Activated CD4-positive, alpha-beta T cell treated with anti-CD3 and anti-CD28 coated beads, Interleukin-2, amount 10 ng/mL, durations not matched to agents 24 days and 14 days (primary cell): Measurements from ENCODE around the gene TIRAP. TPM values are rescaled to one million over a fixed set of nuclear protein-coding genes. Genes with fewer than 3 reads are reported as not detected.
"Not testable (repeated sequence)": the region's sequence is repeated elsewhere in the genome, so short reads cannot be mapped to it uniquely, and the experiment has no call there.

ENCODE experiments used
- DNase-seq: peaks from one replicate; pipeline ENCODE4 v3.0.0; 2022
- H3K27ac Mint-ChIP-seq: one replicate; pipeline ENCODE4 v1.8.0; 2022; ENCODE audit warnings: mild to moderate bottlenecking, mixed read lengths
- H3K27me3 Mint-ChIP-seq: one replicate; pipeline ENCODE4 v1.8.0; 2022; ENCODE audit warnings: mixed read lengths
- H3K36me3 Mint-ChIP-seq: one replicate; pipeline ENCODE4 v1.8.0; 2022; ENCODE audit warnings: low read depth, mild to moderate bottlenecking, mixed read lengths
- H3K4me1 Mint-ChIP-seq: one replicate; pipeline ENCODE4 v1.8.0; 2021; ENCODE audit warnings: mixed read lengths
- H3K4me3 Mint-ChIP-seq: one replicate; pipeline ENCODE4 v1.8.0; 2022; ENCODE audit warnings: mild to moderate bottlenecking, moderate library complexity, mixed read lengths
- H3K9me3 Mint-ChIP-seq: one replicate; pipeline ENCODE4 v1.8.0; 2021; ENCODE audit warnings: mixed read lengths
- intact Hi-C: fragments of 100-400 bp; cut with micrococcal nuclease; formaldehyde crosslinking; loops from one replicate; pipeline ENCODE4 v1.15.1; 2023
- total RNA-seq: library from RNA; stranded (reverse); gene quantifications from 2 replicates; pipeline ENCODE4 v1.2.3, GENCODE V29; 2022

The TIRAP gene
- total RNA-seq, 1 donor from 2014 or later: 12.0 TPM

DNA sequence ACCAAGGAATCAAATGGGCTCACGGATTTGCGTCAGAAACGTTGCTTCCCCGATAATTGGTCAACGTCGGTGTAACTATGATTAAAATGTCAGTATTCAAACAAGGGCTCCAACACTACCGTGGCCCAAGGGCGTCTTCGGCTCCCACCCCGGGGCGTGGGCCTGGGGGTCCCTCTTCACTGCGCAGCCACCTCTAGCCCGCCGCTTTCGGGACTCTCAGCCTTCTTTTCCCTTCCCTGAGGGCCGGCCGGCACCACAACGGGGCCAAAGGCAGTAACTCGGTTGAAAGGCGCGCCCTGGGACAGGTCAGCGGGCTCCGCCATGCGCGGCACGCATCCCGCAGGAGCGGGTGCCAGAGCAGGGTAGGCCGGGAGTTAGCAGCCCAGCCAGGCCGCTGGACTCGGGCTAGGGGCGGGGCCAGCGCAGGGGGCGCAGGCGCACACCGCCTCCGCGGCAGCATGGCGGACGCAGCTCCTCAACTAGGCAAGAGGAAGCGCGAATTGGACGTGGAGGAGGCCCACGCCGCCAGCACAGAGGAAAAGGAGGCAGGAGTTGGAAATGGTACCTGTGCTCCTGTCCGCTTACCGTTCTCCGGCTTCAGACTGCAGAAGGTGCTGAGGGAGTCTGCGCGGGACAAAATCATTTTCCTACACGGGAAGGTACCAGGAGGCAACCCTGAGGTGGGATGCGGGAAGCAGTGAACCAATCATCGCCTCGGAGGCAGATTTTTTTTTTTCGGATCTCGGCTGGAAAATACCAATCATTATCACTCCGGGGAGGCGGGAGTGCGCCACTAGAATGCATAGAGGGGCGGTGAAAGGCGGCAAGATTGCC is 20.9 kb downstream of the TIRAP start, which contains the start of gene DCPS:
Gene DCPS (plus strand): TSS at position 438 of the 834 bp plus-strand sequence. CDS start 21 bp downstream, at position 459.
- Mint-ChIP-seq H3K27ac (peak within 1 kb of the TSS; percentile 97), H3K27me3 (no peaks in the 10 kb centered on the region), H3K9me3 (no peaks in the 10 kb centered on the region), H3K36me3 (peaks cover 26% of the 10 kb centered on the region), H3K4me1 (peaks cover 19% of the 10 kb centered on the region), H3K4me3 (peak within 1 kb of the TSS; percentile 91)
- peak; percentile 97 for DNase-seq
- intact Hi-C loops: loop anchor here (1.0 kb wide), 5 partner anchors 21 to 712 kb away; partner anchors contain the start of genes FAM118B, FOXRED1, RPUSD4 and STT3A

DNA sequence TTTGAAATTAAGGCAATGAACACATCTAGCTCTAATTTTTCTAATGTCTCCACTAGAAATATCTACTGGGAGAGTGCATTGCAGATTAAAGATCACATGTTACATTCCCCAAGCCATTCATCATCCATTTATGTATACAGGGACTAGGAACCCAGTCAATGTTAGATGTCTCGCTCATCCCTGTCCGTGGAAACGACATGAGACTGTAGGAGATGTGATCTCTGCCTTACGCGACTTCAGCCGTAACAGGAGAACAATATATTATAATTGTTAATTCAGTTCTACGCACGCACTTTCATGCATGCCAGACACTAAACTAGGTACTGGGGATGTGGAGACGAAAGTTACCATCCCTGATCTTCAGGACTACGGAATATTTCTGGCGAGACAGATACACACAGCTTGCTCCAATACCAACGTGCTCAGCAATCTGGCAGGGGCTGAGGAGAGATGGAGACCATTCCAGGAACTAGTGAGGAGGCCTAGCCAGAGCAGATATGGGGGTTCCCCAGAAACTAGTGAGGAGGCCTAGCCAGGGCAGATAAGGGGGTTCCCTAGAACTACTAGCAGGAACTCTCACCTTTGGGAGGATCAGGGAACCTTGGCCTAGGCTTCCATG is 21.7 kb downstream of the TIRAP start:
- H3K9me3 Mint-ChIP-seq: no peaks in the 10 kb centered on the region
- H3K27ac Mint-ChIP-seq: peak overlapping the region; percentile 97
- peaks cover 19% of the 10 kb centered on the region for H3K4me1 Mint-ChIP-seq
- peak overlapping the region; percentile 91 for H3K4me3 Mint-ChIP-seq
- intact Hi-C loops: loop anchor here (1.0 kb wide), 5 partner anchors 21 to 712 kb away; partner anchors contain the start of genes FAM118B, FOXRED1, RPUSD4 and STT3A
- peaks cover 24% of the 10 kb centered on the region for H3K36me3 Mint-ChIP-seq
- no peaks in the 10 kb centered on the region for H3K27me3 Mint-ChIP-seq
- no peak for DNase-seq

DNA sequence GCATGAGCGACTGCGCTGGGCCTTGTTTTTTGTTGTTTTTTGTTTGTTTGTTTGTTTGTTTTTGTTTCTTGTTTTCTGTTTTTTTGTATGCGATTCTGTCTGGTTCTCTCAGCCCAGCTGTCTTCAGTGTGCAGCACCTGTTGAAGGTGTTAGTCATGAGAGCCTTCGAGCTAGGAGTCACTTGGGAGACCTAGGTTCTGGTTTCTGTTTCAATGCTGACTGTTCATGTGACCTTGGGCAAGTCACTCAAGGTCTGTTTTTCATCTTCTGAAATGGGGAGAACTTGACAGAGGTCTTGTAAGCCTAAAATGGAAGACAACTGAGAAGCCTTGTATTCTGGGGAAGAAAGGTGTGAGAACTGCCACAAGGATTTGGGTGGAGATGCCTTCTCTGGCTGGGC is 22.8 kb downstream of the TIRAP start:
- Mint-ChIP-seq H3K36me3 (peaks cover 29% of the 10 kb centered on the region), H3K9me3 (no peaks in the 10 kb centered on the region), H3K27ac (peak overlapping the region; percentile 70), H3K4me1 (peaks cover 22% of the 10 kb centered on the region), H3K4me3 (peak overlapping the region; percentile 76), H3K27me3 (no peaks in the 10 kb centered on the region)
- intact Hi-C loops: no loop called here
- peak; percentile 77 for DNase-seq

DNA sequence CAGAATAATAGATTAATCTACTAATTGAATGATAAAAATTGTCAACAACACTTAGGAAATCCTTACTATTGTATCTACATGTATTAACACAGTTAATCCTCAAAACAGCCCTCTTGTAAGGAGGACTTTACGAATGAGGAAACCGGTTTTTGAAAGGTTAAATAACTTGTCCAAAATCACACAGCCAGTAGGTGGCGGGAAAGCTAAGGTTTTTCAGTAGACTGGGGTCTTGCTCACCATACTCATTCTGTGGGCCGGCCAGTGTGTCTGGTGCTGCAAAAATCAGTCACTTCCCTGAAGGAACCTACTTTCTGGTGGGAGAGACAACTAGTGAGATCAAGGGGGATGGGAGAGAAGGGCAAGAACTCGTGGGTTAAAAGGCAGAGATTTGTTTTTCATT is 24.8 kb downstream of the TIRAP start:
- Mint-ChIP-seq H3K4me3 (no peak overlapping the region), H3K4me1 (peaks cover 19% of the 10 kb centered on the region), H3K36me3 (peaks cover 29% of the 10 kb centered on the region), H3K9me3 (no peaks in the 10 kb centered on the region), H3K27ac (no peak overlapping the region), H3K27me3 (no peaks in the 10 kb centered on the region)
- intact Hi-C loops: no loop called here
- peak; percentile 66 for DNase-seq

DNA sequence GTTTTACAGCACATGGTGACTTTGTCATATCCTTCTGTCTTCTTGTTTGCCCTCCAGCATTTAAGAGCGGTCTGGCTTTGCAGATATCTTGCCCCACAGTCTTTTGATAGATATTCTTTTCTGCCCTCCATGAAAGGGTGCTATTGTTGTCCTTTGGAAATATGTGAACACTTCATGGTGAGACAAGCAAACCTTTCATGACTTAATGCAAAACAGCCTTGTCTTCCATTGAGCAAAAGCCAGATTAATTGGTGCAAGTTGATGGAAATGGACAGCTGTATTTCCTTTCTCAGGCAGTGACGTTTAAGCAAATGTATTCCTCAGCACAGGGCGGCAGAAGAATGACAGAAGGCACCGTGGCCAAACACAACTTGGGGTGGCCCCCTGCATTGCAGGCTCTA is 25.4 kb downstream of the TIRAP start:
- no peak for DNase-seq
- intact Hi-C loops: no loop called here

DNA sequence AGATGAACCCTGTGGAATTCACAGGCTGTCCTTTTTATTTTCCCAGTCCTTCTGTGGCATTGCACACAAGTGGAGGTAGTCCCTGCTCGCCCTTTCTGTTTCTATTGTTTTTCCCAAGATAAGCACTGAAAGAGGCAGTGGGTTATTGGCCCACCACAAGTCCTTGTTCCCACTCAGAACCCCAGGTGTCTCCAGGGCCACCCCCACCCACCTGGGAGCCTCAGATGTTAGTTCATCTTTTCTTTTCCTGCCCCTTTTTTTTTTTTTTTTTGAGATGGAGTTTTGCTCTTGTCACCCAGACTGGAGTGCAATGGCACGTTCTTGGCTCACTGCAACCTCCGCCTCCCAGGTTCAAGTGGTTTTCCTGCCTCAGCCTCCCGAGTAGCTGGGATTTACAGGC is 25.9 kb downstream of the TIRAP start:
- H3K27me3 Mint-ChIP-seq, H3K4me3 Mint-ChIP-seq, H3K9me3 Mint-ChIP-seq, intact Hi-C loops, DNase-seq, H3K27ac Mint-ChIP-seq: not testable (repeated sequence)
- peaks cover 19% of the 10 kb centered on the region for H3K4me1 Mint-ChIP-seq
- H3K36me3 Mint-ChIP-seq: peaks cover 30% of the 10 kb centered on the region

More for the DNA sequence above, 25.4 kb downstream of the TIRAP start:
- Mint-ChIP-seq H3K4me1 (peaks cover 19% of the 10 kb centered on the region), H3K27me3 (no peaks in the 10 kb centered on the region), H3K36me3 (peaks cover 28% of the 10 kb centered on the region), H3K9me3 (no peaks in the 10 kb centered on the region), H3K27ac (no peak overlapping the region), H3K4me3 (no peak overlapping the region)

DNA sequence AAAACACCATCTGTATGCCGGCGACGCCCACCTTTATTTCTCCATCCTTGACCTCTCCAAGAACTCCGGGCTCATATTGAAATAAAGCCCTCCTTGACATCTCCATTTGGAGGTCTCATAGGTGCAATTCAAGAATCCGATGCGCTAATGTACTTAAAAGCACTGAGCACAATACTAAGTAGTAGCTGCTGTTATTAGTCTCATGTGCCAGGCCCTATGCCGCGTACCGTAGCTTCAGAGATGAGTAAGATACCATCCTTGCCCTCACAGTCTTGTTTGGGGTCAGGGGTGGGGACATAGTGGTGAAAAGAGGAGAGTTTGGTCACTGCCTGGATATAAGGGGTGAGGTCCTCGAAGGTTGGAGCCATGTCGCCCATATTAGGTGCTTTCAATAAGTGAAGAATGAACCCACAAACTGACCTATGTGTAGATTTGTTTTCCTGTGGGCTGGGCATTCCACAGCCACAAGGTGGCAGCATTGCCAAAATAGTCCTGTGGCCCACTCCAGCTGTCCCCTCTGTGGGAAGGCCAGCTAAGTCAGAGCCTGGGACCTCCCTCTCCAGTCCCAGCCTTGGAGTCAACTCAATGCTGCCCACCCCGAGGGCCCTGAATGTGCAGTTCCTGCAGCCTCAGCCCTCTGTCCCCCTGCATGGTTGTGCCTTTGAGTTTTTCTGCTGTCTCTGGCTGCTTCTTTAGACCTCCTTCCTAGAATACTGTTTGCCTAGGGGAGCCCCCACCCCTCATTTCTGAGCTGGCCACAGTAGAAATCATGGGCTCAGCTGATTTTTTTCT is 27.5 kb downstream of the TIRAP start:
- Mint-ChIP-seq H3K27ac (no peak overlapping the region), H3K27me3 (no peaks in the 10 kb centered on the region), H3K4me3 (no peak overlapping the region), H3K9me3 (no peaks in the 10 kb centered on the region), H3K4me1 (peaks cover 16% of the 10 kb centered on the region), H3K36me3 (peaks cover 37% of the 10 kb centered on the region)
- intact Hi-C loops: loop anchor here (2.0 to 10.0 kb wide), 2 partner anchors 170 to 664 kb away; no protein-coding TSS in a partner anchor
- peak; percentile 89 for DNase-seq

DNA sequence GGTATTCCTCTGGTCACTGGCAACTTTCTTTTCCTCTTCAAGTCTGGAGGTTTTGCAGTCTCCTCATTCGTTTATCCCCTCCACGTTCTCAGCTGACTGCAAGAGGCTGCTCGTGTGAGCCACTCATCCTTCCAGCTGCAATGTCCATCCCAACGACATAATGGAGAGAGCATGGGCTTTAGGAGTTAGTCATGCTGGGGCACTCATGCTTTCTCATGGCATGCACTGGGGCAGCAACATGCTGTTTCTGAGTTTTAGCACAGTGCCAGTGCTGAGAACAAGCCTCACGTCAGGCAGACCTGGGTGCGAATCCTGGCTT is 28.1 kb downstream of the TIRAP start:
- intact Hi-C loops: loop anchor here (2.0 to 10.0 kb wide), 2 partner anchors 170 to 664 kb away; no protein-coding TSS in a partner anchor
- H3K4me1 Mint-ChIP-seq: peaks cover 13% of the 10 kb centered on the region
- no peaks in the 10 kb centered on the region for H3K27me3 Mint-ChIP-seq
- H3K9me3 Mint-ChIP-seq: no peaks in the 10 kb centered on the region
- H3K36me3 Mint-ChIP-seq: peaks cover 36% of the 10 kb centered on the region
- H3K4me3 Mint-ChIP-seq: no peak overlapping the region
- DNase-seq: no peak
- no peak overlapping the region for H3K27ac Mint-ChIP-seq

DNA sequence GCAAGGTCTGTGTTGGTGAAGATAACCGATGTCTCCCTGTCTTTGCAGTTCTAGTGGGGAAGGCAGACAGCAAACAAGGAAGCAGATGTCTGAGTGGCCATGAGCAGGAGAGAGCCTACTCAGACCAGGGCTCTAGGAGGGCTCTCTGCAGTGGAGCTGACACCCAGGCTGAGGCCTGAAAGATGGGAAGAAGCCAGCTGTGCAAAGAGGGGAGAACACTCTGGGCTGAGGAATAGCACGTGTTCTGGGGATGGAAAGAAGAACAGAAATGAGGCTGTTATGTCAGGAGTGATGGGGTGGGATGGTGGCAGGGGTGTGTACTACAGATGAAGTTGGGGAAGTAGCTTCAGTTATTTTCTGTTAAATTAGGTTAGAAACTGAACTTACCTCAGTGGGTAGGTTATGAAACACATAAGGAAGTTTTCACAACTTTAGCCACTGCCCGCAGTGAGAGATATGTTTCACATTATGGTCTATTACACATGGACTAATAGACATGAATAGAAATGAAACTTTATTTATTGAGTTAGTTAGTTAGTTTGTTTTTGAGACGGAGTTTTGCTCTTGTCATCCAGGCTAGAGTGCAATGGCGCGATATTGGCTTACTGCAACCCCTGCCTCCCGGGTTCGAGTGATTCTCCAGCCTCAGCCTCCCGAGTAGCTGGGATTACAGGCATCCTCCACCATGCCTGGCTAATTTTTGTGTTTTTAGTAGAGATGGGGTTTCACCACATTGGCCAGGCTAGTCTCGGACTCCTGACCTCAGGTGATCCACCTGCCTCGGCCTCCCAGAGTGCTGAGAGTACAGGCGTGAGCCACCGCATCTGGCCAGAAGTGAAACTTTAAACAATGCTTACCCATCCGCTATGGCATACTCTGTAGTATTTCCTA is 28.8 kb downstream of the TIRAP start:
- intact Hi-C loops: loop anchor here (2.0 to 10.0 kb wide), 2 partner anchors 169 to 663 kb away; no protein-coding TSS in a partner anchor
- Mint-ChIP-seq H3K4me3 (no peak overlapping the region), H3K36me3 (peaks cover 41% of the 10 kb centered on the region), H3K27me3 (no peaks in the 10 kb centered on the region), H3K27ac (no peak overlapping the region), H3K9me3 (no peaks in the 10 kb centered on the region), H3K4me1 (peaks cover 16% of the 10 kb centered on the region)
- DNase-seq: no peak

DNA sequence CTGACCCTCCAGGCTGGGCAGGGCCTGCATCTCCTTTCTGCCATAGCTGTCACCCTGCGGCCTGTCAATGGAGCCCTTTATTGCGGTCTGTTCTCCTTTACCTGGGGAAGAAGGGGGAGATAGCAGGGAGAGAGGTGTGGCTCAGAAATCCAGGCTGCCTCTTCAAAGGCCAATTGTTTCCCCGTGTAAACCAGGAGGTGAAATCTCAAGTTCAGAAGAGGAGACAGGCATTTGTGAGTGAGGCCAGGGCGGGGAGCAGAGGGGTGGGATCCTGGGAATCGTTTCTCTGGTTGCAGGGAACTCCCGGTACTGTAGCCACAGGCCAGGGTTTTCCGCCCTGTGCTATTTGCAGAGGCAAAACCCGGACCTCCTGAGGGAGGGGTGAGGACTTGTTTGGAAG is 30.1 kb downstream of the TIRAP start:
- Mint-ChIP-seq H3K27me3 (no peaks in the 10 kb centered on the region), H3K4me1 (peaks cover 19% of the 10 kb centered on the region), H3K36me3 (peaks cover 40% of the 10 kb centered on the region), H3K9me3 (no peaks in the 10 kb centered on the region), H3K4me3 (no peak overlapping the region), H3K27ac (no peak overlapping the region)
- no peak for DNase-seq
- intact Hi-C loops: loop anchor here (10.0 kb wide), 1 partner anchor 662 kb away; no protein-coding TSS in a partner anchor

DNA sequence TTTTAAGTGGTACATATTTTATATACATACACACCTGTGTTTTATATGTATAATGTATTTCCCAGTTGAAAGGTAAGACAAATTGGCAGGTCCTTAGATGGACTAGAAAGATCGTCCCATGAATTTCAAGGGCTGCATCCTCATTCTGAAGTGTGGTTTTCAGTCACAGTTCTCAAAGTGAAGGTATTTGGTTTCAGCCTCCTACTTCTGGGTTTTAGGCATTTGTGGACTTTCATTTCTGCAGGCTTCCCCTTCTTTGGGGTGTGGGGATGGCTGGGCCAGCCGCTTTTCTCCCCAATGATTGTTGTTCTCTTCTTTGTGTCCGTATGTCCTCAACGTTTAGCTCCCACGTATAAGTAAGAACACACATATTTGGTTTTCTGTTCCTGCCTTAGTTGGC is 30.9 kb downstream of the TIRAP start:
- no peak for DNase-seq
- H3K36me3 Mint-ChIP-seq: peaks cover 38% of the 10 kb centered on the region
- H3K27ac Mint-ChIP-seq: no peak overlapping the region
- no peak overlapping the region for H3K4me3 Mint-ChIP-seq
- intact Hi-C loops: loop anchor here (10.0 kb wide), 1 partner anchor 661 kb away; no protein-coding TSS in a partner anchor
- H3K4me1 Mint-ChIP-seq: peaks cover 28% of the 10 kb centered on the region
- H3K9me3 Mint-ChIP-seq: no peaks in the 10 kb centered on the region
- H3K27me3 Mint-ChIP-seq: no peaks in the 10 kb centered on the region

DNA sequence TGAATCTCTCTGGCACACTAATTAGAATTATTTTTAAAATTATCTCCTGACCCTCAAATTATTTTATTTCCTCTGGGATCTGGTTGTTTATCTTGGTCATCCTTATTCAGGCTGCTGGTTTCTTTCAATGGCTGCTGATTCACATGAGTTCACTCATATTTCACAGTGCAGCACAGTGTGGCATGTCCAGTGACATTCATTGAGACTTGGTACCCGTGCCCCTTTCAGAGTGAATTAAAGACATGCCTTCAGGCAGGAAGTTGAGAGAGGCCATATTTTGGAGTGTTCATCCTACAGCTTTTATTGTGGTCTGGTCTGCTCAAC is 34.5 kb downstream of the TIRAP start:
- Mint-ChIP-seq H3K27me3 (no peaks in the 10 kb centered on the region), H3K27ac (peak overlapping the region; percentile 80), H3K4me3 (peak overlapping the region; percentile 56), H3K36me3 (peaks cover 38% of the 10 kb centered on the region), H3K4me1 (peaks cover 37% of the 10 kb centered on the region), H3K9me3 (no peaks in the 10 kb centered on the region)
- DNase-seq: no peak
- intact Hi-C loops: loop anchor here (5.0 to 10.0 kb wide), 3 partner anchors 35 to 657 kb away; no protein-coding TSS in a partner anchor
